Tongue (tissue), 2 donors: Measurements from ENCODE around the gene IFT43. TPM values are rescaled to one million over a fixed set of nuclear protein-coding genes. Genes with fewer than 3 reads are reported as not detected.
A peak's percentile ranks its signal among the peaks of the same experiment; 100 is the strongest.

Source experiments
- DNase-seq: peaks from one replicate; pipeline ENCODE4 v3.0.0-alpha.2; 2015
- total RNA-seq: library from RNA; depleted of rRNA; stranded (reverse); fragments of >200 nt; gene quantifications from one replicate; pipeline ENCODE4 v1.2.3, GENCODE V29; 2014

Gene IFT43
- total RNA-seq, 1 donor from 2014 or later: 22.0 TPM

DNA sequence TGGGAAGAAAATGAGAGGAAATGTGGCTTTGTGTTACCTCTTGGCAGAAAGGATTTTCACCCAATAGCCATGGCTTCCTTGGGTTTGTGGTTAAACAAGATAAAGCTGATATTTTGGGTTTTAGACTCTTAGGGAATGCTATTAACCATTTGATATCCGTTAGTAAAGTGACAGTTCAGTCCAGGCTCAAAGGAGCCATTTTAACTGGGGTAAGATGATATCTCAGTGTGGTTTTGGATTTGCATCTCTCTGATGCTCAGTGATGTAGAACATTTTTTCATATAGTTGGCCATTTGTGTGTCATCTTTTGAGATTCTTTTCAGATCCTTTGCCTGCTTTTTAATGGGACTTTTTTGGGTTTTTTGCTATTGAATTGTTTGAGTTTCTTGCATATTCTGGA lies 30.1 kb downstream of the IFT43 start:
- DNase-seq: no peak

DNA sequence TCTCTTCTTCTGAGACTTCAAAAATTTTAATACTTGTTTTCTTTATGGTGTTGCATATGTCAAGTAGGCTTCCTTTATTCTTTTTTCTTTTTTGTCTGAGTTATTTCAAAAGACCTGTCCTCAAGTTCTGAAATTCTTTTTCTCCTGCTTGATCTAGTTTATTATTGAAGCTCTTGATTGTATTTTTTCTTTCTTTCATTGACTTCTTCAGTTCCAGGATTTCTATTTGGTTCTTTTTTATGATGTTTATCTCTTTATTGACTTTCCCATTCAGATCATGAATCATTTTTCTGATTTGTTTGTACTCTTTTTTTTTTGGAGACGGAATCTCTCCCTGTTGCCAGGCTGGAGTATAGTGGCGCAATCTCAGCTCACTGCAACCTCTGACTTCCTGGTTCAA lies 34.1 kb downstream of the IFT43 start:
- no peak for DNase-seq

DNA sequence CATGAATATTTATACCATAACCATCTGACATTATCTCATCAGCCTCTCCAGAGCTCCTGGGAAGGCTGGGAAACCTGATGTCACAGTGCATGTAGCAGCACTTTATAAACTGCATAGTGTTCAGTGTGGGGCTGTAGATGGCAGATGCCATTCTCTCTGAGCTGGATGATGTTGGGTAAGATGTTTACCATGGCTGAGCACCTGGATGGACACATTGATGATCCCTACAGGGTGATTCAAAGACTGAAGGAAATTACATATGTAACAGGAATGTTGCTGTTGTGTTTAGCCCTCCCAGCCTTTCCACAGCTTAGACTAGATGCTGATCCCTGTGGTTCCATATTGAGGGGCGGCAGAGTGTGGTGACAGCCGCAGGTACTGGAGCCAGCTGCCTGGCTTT lies 37.4 kb downstream of the IFT43 start:
- DNase-seq: no peak

DNA sequence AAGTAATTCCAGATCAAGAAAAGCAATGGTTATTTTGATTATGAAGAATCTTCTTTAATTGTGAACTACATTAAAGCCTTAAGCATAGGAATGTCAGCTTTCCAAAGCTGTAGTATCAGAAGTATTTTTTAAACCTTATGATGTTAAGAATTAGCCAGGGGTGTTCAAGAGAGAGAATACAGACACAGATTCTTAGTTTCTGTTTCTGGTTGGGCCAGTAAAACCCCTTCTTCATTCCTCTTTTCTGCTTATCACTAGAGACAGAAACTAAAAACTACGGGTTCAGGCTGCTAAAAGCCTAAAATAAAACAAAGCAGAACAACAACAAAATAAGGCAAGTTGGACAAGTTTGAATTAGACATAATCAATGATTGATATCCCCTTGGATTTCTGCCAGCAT lies 38.2 kb downstream of the IFT43 start:
- DNase-seq: no peak

DNA sequence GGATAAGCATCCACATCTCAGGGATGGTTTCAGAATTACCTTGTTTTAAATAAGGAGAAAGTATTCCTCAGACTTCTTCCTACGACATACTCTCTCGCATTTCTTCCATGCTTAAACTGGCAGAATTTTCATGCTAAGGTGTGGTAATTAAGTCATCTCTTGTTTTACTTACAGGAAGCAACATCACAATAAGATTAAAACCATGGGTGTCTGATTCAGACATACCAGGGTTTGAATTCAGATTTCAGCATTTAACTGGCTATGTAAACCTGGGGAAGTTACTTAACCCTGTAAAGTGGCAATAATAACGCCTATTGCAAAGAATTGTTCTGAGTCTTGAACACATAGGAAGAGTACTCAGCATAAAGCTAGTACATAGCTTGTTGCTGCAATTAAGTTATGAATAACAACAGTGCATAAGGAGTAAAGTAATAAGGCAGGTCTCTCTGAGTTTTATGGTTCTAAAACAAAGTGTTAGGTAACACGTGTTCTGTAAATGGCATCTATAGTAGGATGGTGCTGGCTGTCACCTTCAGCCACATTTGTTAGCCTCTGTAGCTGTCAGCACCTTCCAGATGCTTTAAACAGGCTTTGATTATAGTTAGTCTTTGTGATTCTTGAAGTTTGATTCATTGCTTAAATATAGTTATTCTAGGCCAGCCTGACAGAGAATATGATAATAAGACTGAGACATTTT lies 38.8 kb downstream of the IFT43 start:
- no peak for DNase-seq

DNA sequence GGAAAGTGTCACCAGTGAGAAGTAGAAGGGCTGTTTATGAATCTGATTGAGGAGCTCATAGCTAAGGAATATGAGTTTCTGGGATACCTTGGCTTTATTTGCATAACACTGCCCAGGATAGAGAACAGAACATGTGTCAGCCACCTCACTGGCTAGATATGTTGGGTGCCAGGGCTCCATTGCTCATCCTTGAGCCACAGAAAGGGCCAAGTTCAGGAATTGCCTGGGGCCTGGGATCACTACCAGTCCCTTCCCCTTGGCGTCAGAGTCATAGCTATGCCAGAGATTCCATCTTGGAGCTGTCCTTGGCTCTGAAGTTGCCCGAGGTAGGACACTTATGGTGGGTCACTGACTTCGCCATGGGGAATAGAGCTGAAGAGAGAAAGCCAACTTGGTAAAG lies 49.0 kb downstream of the IFT43 start:
- DNase-seq: no peak

DNA sequence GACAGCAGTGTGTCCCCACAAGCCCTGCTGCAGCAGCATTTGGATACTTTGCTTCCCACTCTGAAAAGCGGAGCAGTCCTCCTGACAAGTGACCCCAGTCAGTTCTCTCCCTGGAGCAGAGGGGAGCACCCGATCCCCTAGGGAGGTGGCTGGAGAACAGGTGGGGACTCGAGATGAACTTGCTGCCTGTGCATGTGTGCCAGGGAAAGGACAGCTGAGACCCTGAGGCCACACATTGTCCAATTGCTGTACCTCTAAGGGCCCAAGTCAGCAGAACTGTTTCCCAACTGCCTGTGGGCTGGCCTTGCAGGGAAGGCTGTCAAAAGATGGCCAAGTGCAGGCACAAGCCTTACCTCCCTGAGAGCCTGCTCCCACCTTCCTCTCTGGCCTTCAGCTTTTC lies 55.1 kb downstream of the IFT43 start:
- DNase-seq: peak; percentile 37

DNA sequence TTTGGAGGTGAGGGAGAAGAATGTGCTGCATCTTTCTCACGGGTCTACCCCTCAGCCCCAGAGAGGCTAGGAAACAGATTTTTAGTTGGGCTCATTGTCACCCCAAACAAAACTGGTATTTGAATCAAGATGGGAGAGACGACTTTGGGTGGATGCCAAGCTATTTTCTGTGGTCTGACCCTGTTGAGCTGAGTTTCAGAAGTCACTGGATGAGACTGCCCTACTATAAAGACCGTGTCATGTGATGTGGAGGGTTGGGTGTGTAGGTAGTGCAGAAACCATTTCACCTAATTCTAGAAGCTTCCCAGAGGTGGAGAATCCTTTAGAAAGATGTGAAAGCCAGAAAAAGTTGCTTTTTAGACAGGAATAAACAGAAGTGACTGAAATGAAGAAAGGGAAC lies 60.2 kb downstream of the IFT43 start:
- DNase-seq: no peak

DNA sequence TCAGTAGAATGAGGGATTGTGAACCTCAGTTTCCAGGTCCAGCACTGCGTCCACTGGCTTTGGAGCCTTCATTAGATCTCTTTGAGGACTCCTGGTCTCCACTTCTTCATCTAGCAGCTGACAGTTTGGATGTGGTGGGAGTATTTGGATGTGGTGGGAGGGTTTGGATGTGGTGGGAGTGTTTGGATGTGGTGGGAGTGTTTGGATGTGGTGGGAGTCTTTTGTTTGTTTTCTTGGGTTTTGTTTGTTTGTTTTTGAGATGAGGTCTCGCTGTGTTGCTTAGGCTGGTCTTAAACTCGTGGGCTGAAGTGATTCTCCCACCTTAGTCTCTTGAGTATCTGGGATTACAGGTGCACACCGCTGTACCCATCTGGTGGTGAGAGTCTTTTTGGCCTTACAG lies 64.7 kb downstream of the IFT43 start:
- DNase-seq: no peak

DNA sequence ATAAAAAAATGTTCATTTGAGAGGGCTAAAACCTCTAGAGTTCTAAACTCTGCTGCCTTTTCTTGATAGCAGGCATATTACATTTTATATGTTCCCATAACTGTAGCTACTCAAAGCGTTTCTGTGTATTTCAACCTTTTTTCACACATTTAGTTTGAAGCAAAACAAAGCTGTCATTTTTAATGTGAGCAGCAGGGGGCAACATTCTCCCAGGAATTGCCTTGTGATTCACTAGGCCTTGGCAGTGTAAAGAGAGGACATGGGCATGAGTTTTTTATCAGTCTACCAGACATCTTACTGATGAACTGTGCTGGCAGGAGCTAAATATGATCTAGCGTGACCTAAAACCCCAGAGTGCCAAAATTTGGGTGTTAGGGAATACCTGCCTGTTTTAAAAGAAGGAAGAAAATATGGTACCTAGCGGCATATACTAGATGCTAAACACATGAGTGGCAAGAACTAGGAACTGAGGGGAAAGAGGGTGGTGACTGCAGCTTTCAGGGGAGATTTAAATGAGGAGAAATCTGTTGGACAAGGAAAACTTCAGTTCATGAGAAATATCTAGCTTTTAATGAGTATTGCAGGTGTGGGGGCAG lies 65.3 kb downstream of the IFT43 start:
- peak; percentile 89 for DNase-seq

DNA sequence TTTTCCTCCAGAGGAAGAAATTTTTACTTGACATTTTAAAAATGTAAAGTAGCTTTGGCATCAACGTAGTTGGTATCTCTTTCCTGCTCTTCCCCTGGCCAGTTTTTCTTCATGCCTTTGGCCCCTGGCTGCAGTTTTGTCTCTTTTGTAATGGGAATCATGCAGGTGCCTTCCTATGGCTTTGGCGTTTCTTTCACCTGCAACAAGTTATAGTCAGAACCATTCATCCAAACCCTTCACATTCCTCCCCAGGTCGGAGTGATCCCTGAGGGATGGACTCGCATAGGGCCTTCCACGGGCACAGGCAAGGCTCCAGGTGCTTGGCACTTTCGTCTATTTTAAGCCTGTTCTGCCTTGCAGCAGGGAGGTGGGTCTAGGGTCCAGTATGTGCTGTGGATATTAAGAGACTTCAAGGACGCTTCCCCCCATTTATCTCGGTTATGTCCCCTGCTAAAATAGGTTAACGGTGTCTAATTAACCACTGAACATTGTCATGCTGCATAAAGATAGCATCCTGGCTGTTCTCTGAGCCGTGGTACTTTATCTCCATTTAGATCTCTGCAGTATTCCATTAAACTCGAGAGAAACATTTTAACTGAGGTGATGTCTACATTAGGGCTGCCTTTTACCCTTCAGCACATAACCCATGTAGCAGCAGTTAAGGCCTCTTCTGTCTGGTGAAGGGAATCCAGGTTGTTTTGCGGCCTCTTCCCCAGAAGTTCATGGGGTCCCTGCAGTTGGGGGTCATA lies 66.3 kb downstream of the IFT43 start:
- no peak for DNase-seq

DNA sequence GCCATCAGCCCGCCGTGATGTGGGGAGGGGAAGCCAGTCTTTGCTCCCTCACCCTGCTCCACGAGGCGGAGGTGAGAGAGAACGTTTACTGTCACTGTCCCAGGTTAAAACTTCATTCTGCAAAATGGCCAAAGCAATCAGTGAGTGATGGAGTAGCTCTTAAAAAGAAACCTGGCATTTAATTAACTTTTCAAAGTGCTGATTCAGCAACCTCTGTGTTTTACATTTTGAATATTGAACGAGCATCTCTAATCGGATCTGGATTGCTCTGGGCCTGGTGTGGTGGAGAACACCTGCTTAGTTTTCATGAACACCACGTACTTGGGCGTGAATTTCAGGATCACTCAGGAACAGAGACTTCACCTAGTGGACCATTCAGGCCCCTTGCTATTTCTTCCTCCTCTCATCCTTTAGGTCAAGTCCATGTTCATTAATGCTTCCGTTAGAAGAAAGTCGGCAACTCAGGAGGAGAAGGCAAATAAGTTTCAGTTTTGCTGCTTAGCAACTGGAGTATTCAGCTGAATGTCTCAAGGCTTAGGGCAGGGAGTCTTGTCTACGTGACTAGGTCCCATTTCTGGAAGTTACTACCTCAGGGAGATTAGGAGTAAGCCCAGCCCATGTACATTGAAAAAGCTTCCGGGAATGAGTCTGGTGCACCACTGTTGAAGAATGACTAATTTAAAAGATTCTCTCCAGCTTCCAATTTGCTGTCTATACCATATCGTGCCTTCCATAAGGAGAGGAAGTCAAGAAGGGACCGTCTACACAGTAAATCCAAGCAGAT lies 68.2 kb downstream of the IFT43 start:
- no peak for DNase-seq

DNA sequence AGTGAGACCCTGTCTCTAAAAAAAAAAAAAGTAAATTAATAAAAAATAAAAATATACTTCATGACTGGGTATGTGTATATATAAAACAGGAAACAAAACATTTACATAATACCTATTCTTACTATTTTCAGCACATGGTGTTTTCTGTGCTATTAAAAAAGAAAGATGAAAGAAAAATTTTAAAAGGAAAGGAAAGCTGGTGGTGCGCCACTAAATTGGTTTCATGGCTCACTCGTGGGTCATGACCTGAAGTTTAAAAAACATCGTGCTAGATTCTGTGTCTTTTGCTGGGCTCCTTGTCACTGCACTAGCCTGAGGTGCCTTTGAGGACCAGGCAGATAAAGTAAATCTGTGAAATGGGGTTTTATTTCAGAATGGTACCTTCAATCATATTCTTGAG lies 69.8 kb downstream of the IFT43 start:
- no peak for DNase-seq

DNA sequence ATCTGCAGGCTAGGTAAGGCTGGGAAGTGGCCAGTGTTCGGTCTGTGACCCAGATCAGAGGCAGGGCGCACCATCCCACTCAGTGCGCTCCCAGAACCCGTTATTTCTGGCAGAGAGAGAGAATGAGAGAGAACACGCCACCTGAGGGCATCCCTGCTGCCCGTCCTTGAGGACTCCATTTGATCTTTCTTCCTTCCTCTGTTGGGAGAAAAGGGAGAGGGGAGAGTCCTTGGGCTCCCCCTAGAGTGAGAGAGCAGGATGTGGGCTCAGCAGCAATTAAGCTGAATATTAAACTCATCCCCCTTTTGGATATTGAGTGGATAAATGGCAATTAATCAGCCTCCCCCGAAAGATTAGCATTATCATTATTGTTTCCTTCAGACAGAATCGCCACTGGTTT lies 70.6 kb downstream of the IFT43 start:
- DNase-seq: no peak

DNA sequence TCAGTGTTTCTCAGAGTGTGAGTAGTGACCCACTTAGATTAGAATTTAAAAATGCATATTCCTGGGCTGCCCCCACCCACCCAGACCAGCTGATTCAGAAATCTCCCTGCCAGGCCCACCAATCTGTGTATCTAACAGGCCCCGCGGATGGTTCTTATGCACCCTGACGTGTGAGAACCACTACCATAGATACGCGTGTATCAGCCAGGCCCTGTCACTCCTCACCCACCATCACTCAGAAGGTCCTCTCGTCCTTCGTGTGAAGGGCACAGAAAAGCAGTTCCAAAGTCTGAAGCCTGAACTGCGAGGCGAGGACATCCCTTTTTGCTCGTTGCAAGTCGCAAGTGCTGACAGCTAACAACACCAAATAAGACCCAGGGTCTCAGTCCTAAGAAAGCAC lies 72.4 kb downstream of the IFT43 start:
- no peak for DNase-seq

DNA sequence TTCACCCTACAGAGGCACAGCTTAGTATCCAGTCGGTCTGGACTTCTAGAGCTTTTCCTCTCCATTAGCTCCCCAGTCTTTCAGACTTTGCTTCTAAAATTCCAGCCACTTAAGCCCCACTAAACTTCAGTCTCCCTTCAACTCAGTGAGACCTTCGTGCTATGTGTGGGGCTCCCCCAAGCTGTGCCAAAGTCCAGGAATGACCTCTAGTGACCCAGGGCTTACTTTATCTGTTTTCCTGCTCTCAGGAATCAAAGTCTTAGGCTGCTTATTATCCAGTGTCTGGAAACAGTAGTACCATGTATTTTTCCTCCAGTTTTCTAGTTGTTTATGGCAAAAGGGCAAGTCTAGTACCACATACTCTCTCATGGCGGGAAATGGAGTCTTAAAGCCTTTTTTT lies 77.8 kb downstream of the IFT43 start:
- no peak for DNase-seq

DNA sequence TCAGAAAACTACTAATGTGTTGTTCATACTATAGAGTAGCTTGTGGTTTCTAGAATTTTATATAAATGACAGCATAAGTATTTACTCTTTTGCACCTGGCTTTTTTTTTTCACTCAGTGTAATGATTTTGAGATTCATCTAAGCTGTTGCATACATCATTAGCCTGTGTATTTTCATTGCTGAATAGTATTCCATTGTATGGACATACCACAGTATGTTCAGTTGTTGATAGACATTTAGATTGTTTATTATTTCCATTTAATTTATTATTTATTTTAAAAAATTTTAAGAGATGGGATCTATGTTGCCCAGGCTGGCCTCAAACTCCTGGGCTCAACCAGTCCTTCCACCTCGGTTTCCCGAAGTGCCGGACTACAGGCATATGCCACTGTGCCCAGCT lies 80.0 kb downstream of the IFT43 start:
- DNase-seq: no peak

DNA sequence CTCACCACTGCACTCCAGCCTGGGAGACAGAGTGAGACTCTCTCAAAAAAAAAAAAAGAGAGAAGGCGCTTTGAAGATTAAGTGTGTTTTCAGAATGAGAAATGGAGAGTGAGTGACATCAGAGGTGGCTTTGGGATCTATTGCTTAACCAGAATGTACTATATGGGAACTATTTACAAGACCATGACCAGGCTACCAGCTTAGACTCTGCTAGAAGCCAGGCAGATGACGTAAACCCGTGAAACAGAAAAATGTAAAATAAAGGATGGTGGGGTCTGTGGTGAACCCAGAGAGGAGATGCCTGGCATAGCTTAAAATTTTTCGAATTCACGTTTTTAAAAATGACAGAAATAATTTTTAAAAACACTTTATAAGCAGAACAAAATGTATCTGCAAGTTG lies 82.0 kb downstream of the IFT43 start:
- DNase-seq: no peak

DNA sequence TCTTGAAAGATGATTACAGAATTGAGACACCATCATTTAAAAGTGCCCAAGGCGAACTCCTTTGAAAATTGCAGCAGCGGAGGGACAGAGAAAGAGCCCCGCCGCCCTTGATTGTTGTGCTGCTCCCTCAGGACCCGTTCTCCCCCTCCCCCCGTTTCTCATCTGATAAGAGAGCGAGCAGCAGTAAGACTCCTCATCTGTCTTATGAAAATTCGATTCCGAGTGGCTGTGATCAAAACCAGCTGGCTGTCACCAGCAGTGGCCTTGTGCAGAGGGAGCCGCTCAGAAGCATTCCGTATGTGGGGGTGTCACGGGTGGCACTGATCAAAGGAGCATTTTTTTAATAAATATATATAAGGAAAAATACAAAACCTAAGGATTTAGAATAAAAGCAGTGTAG lies 88.2 kb downstream of the IFT43 start:
- no peak for DNase-seq

DNA sequence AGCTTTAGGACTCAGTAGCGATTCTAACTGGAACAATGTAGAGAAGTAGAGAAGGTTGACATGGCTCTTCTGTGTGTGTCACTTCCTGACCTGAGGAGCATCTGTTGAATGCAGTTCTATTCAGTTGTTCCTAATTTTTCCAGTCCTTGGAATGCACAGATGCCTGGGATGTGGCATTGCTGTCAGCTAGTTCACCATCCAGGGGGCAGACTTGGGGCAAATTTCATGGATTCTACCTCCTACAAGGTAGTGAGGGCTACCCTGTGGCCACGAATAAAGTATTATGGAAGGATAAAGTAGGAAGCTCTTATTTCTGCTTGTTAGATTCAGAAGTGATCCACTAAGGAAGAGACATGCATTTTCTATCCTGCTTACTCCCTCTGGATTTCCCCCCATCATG lies 91.8 kb downstream of the IFT43 start:
- no peak for DNase-seq

DNA sequence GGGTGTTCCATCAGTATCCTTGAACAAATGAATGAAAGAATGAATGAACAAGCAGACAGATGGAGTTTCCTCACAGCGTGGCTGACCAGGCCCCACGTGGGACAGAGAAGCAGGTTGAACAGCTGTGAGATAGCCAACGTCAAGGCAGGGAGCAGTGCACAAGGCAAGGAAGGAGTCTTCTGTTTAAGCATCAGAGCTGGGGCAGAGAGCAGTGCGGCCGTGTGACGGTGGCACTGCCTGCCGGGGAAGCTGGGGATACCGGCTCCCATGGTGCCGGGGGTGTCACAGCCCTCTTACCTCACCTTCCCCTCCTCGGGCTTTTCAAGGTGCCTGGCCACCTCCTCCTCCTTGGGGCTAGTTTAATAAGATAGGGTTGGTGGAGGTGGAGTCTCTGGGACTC lies 92.9 kb downstream of the IFT43 start:
- DNase-seq: no peak

DNA sequence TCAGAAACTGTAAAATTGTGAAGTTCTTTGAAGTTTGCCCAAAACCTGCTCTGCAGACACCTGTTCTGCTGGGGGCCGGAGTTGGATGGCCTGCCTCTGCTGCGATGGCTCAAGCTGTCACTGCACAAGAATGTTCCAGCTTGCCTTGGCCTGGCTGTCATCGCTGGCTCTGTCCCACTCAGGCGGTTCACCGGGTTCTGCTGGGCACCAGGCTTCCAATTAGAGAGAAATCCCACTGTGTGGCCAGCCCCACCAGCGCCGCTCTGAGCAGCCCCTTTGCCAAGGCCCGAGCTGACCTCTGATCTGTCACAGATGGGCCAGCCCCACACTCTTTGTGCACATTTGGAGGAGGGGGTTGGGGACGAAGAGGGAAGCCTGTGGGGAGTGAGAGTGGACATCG lies 94.5 kb downstream of the IFT43 start:
- DNase-seq: peak; percentile 67

DNA sequence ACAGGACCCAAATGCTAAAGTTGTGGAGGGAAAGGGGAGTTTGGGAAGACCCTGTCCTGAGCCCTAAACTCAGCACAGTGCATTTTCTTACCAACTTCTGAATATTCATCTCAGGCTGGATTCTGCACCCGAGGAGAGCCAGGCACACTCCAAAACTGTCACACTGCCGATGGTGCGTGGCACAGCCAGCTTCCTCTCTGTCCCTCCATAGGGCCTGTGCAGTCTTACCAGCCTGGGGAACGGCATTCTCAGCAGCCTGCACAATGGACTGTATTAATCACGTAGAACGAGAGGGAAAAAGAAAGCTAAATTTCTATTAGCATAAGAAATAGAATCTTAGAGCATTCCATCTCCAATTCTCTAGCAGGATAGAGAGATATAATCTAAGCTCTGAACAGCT lies 94.9 kb downstream of the IFT43 start:
- DNase-seq: no peak
